Thyroid gland (tissue), 4 donors: ENCODE measurements around the gene IPPK. TPM values are rescaled to one million over a fixed set of nuclear protein-coding genes. Genes with fewer than 3 reads are reported as not detected.

Experiments
- DNase-seq, 2 donors: peaks; one replicate each; pipeline ENCODE4 v3.0.0-alpha.2; 2019
- H3K27ac ChIP-seq, 3 donors: fragments of 200-600 bp; sonication (generic); 1 replicate in 2 of 3; 2 replicates in 1 of 3; pipeline ENCODE4 v1.5.1; 2016 to 2019; ENCODE audit warnings: mild to moderate bottlenecking in 1 of 3, moderate library complexity in 1 of 3
- H3K27me3 ChIP-seq: fragments of 200-600 bp; sonication (generic); one replicate; pipeline ENCODE4 v1.5.1; 2019
- H3K36me3 ChIP-seq, 2 donors: fragments of 200-600 bp; sonication (generic); one replicate each; pipeline ENCODE4 v1.5.1; 2016 to 2019
- H3K4me1 ChIP-seq, 2 donors: fragments of 200-600 bp; sonication (generic); one replicate each; pipeline ENCODE4 v1.5.1; 2017 to 2019
- H3K4me3 ChIP-seq, 3 donors: fragments of 200-600 bp; sonication (generic); replicated peaks in 1 of 3; 1 replicate in 2 of 3; 2 replicates in 1 of 3; pipeline ENCODE4 v1.5.1; 2016; ENCODE audit warnings: mild to moderate bottlenecking in 1 of 3
- H3K9me3 ChIP-seq: fragments of 200-600 bp; sonication (generic); one replicate; pipeline ENCODE4 v1.5.1; 2017
- CTCF ChIP-seq, 6 experiments: fragments of 200-600 bp in 3 of 6; fragments of 450-650 bp in 3 of 6; sonication (generic) in 3 of 6; IDR thresholded peaks; one replicate each; pipeline ENCODE4 v1.5.1; 2016 to 2019; ENCODE audit warnings: antibody characterized with exemption in 6 of 6, mild to moderate bottlenecking in 2 of 6, inconsistent platforms in 1 of 6, moderate library complexity in 1 of 6
- POLR2A ChIP-seq, 2 donors: fragments of 450-650 bp; IDR thresholded peaks; one replicate each; pipeline ENCODE4 v1.6.1; 2017; ENCODE audit warnings: antibody characterized with exemption in 2 of 2, mild to moderate bottlenecking in 2 of 2, moderate library complexity in 1 of 2
- WGBS, 2 donors: methylation state at CpG; one replicate each; pipeline ENCODE4 v1.1.5; 2017; 5-methylcytosine and 5-hydroxymethylcytosine counted together
- intact Hi-C: fragments of 100-400 bp; cut with DNase I; formaldehyde crosslinking; loops from one replicate; pipeline ENCODE4 v1.15.1; 2023
- total RNA-seq, 4 donors: library from RNA; depleted of rRNA; stranded (reverse); fragments of >200 nt; gene quantifications; one replicate each; pipeline ENCODE4 v1.2.3, GENCODE V29; 2016

Gene IPPK
- total RNA-seq, 4 donors from 2014 or later, result 6.3 to 12.2 (median 10.2) TPM

GRCh38 chr9:92639124-92639523 is 30.8 kb downstream of the IPPK start:
- H3K4me3 ChIP-seq, result no peak overlapping the region
- no peaks in the 10 kb centered on the region for H3K4me1 ChIP-seq
- intact Hi-C loops, result loop anchor here (10.0 kb wide), 2 partner anchors 304 to 504 kb away; no protein-coding TSS in a partner anchor
- H3K27me3 ChIP-seq, result no peaks in the 10 kb centered on the region
- 97 to 99% methylated on average over 7 of the region's 7 CpGs for WGBS, 2 donors
- DNase-seq, result no peak
- no peak overlapping the region for H3K27ac ChIP-seq
- TF ChIP-seq POLR2A (IDR thresholded peaks at IDR 0.05) (no peak), CTCF (IDR thresholded peaks at IDR 0.05) (no peak)
- H3K36me3 ChIP-seq, result peaks cover 42 to 43% of the 10 kb centered on the region in 2 donors
- H3K9me3 ChIP-seq, result no peaks in the 10 kb centered on the region

GRCh38 chr9:92638621-92639101 is 31.3 kb downstream of the IPPK start:
- Histone ChIP-seq H3K4me3 (no peak overlapping the region), H3K9me3 (no peaks in the 10 kb centered on the region), H3K4me1 (no peaks in the 10 kb centered on the region), H3K27ac (no peak overlapping the region), H3K27me3 (no peaks in the 10 kb centered on the region), H3K36me3 (peaks cover 42 to 43% of the 10 kb centered on the region in 2 donors)
- intact Hi-C loops, result loop anchor here (10.0 kb wide), 2 partner anchors 304 to 504 kb away; no protein-coding TSS in a partner anchor
- TF ChIP-seq CTCF (IDR thresholded peaks at IDR 0.05) (no peak), POLR2A (IDR thresholded peaks at IDR 0.05) (no peak)
- WGBS, 2 donors, result 81 to 89% methylated on average over 5 of the region's 5 CpGs
- no peak for DNase-seq

- H3K4me1 ChIP-seq, result no peaks in the 10 kb centered on the region
- peaks cover 36 to 45% of the 10 kb centered on the region in 2 donors for H3K36me3 ChIP-seq
- no peak overlapping the region for H3K27ac ChIP-seq
- no peak for DNase-seq
- intact Hi-C loops, result loop anchor here (10.0 kb wide), 2 partner anchors 303 to 503 kb away; no protein-coding TSS in a partner anchor
- no peak overlapping the region for H3K4me3 ChIP-seq
- no peaks in the 10 kb centered on the region for H3K9me3 ChIP-seq
- no peak for TF ChIP-seq POLR2A (IDR thresholded peaks at IDR 0.05)
- no peak for TF ChIP-seq CTCF (IDR thresholded peaks at IDR 0.05)
- WGBS, 2 donors, result 95 to 97% methylated on average over 16 to 22 of the region's 26 CpGs
- H3K27me3 ChIP-seq, result no peaks in the 10 kb centered on the region
Observed at GRCh38 chr9:92637886-92638620, 31.9 kb downstream of the IPPK start.

- TF ChIP-seq CTCF (IDR thresholded peaks at IDR 0.05) (no peak), POLR2A (IDR thresholded peaks at IDR 0.05) (no peak)
- H3K27me3 ChIP-seq, result no peaks in the 10 kb centered on the region
- intact Hi-C loops, result loop anchor here (10.0 kb wide), 2 partner anchors 303 to 503 kb away; no protein-coding TSS in a partner anchor
- peaks cover 31 to 45% of the 10 kb centered on the region in 2 donors for H3K36me3 ChIP-seq
- 93 to 96% methylated on average over 6 to 7 of the region's 7 CpGs for WGBS, 2 donors
- no peak for DNase-seq
- H3K9me3 ChIP-seq, result no peaks in the 10 kb centered on the region
- no peaks in the 10 kb centered on the region for H3K4me1 ChIP-seq
- H3K27ac ChIP-seq, result no peak overlapping the region
- no peak overlapping the region for H3K4me3 ChIP-seq
Observed at GRCh38 chr9:92637326-92637725, 32.6 kb downstream of the IPPK start.

GRCh38 chr9:92636627-92637026 is 33.3 kb downstream of the IPPK start:
- intact Hi-C loops, result loop anchor here (10.0 kb wide), 2 partner anchors 302 to 502 kb away; no protein-coding TSS in a partner anchor
- Histone ChIP-seq H3K27me3 (no peaks in the 10 kb centered on the region), H3K9me3 (no peaks in the 10 kb centered on the region), H3K4me3 (no peak overlapping the region), H3K36me3 (peaks cover 25 to 43% of the 10 kb centered on the region in 2 donors), H3K27ac (no peak overlapping the region), H3K4me1 (no peaks in the 10 kb centered on the region)
- no peak for TF ChIP-seq CTCF (IDR thresholded peaks at IDR 0.05)
- no peak for TF ChIP-seq POLR2A (IDR thresholded peaks at IDR 0.05)
- 90 to 91% methylated on average over 3 of the region's 3 CpGs for WGBS, 2 donors
- DNase-seq, result no peak
